NCI-H187 (cell line): ENCODE results near the gene DNAH6.
"Not testable (repeated sequence)": the region's sequence is repeated elsewhere in the genome, so short reads cannot be mapped to it uniquely, and the experiment has no call there.

Experiments
- DNase-seq, 2 experiments: peaks; one replicate each; lab custom pipeline; 2025; lab: John Stamatoyannopoulos, UW

Gene DNAH6

GRCh38 chr2:84840306-84840705, 324.0 kb downstream of the DNAH6 start:
- no peak for DNase-seq

- DNase-seq, result no peak
Measured at GRCh38 chr2:84841577-84841976, 325.3 kb downstream of the DNAH6 start.

GRCh38 chr2:84844141-84844540, 327.8 kb downstream of the DNAH6 start:
- DNase-seq, result no peak

- no peak for DNase-seq
Measured at GRCh38 chr2:84846041-84846663, 329.9 kb downstream of the DNAH6 start.

- DNase-seq, result no peak
Measured at GRCh38 chr2:84846741-84847142, 330.4 kb downstream of the DNAH6 start.

- no peak for DNase-seq
Measured at GRCh38 chr2:84847326-84848050, 331.2 kb downstream of the DNAH6 start.

DNA sequence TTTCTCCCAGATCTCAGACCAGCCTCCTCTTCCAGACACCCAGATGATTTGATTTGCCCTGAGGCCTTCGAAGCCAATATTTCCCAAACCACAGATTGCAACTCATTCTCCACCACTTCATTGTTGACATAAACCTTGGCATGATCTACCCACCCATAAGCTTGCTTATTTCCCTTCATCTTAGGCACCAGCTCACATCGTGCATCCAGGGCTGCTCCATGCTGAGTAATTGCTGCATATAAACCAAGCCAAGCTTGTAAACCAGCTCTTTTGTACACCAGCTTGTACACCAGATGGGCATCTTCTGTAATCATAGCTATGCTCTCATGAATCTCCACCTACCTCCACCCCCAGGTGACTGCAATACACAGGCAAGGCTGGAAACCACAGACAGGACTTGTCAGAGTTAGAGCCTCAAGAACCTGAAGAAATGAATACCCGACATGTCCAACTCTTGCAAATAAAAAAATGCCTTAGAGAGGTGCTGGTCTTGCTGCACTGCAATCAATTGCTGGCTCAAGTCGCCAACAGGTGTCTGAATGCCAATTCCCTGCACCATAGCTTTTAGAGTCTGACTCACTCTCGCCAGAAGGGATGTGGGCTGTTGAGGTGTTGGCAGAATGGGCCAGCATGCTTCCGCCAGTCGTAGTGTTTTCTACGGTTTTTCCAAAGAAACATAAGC, 333.1 kb downstream of the DNAH6 start:
- no peak for DNase-seq

- DNase-seq, result no peak
Measured at GRCh38 chr2:84850471-84850870, 334.2 kb downstream of the DNAH6 start.

GRCh38 chr2:84851876-84852275, 335.6 kb downstream of the DNAH6 start:
- DNase-seq, result no peak

DNA sequence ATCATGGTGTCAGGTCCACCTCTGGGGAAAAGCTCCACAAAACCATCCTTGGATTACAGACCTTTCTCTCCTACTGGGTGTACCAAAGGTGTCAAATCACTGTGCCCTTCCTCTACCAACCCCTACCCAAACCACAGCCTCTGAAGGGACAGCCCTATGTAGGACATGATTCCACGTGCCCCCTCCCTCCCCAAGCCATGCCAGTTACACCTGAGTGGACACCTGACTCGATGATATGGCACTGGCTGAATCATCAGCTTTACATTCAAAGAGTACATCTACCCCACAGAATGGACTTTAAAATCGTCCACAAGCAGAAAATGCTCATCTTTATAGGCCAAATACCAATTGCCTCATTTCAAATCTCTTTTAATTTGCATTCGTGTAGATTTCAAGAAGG, 338.6 kb downstream of the DNAH6 start:
- DNase-seq, result no peak

DNA sequence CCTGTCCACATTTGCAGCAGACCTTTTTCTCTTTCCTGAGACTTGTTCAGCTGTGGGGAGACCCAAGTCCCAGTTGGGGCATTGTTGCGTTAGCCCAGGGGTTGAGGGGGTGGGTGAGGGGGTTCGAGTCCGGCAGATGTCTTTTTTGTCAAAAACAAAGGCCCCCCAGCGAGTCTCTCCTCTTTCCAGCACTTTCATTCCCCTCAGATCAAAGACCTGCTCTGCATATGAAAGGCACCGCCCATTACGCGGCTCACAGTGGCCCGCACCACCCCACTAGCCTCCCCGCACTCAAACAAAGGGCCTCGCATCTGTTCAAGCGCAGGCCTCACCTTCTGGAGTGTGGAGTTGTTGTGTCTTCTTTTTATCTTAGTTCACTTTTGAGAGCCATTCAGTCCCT, 339.4 kb downstream of the DNAH6 start:
- no peak for DNase-seq

GRCh38 chr2:84856787-84857186, 340.5 kb downstream of the DNAH6 start:
- DNase-seq, result no peak

GRCh38 chr2:84857566-84857965, 341.3 kb downstream of the DNAH6 start:
- no peak for DNase-seq

- no peak for DNase-seq
Measured at GRCh38 chr2:84858123-84858522, 341.8 kb downstream of the DNAH6 start.

GRCh38 chr2:84858937-84859336, 342.6 kb downstream of the DNAH6 start:
- no peak for DNase-seq

- no peak for DNase-seq
Measured at GRCh38 chr2:84861539-84861938, 345.2 kb downstream of the DNAH6 start.

DNA sequence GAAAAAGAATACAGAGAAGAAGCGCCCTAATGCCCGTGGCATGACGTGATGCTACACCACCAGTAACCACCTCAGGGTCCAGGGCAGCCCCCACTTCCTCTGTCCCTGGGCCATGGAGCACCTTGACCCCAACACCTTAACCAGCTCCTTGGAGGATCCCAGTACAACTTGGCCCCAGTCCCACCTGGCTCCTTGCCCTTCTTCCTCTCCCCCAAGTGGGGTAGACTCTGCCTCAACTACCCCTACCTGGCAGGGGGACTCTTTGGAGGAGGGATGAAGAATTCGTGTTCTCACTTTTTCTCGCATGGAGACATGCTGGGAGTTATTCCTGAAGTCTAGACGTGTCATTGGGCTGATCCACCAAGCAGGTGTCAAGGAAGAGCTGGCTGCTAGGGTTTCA, 345.7 kb downstream of the DNAH6 start:
- DNase-seq, result no peak

DNA sequence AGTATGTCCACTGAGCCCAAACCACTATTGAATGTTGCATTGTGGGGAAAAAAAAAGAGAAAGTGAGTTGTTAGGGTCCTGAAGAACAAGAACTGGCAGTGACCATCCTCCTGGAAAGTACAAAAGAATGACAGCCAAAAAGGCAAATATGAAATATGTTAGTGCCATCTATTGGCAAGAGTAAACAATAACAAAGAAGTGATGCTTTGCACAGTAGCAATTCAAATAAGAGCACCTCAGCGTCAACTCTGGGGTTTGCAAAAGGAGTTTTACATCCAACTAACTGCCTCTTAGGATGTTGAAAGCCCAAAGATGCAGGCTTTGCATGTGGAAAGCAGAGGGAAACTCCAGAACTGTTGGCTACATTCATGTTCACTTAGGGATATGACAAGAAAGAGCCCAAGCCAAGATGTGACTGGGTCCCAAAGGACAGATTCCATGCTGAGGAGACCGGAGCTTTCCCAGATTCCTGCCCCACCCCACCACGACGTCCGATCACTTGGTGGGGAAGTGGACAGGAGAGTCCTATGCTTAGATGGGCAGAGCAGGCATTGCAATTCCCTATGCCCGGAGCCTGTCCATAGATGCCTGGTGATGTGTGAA, 349.0 kb downstream of the DNAH6 start:
- no peak for DNase-seq

DNA sequence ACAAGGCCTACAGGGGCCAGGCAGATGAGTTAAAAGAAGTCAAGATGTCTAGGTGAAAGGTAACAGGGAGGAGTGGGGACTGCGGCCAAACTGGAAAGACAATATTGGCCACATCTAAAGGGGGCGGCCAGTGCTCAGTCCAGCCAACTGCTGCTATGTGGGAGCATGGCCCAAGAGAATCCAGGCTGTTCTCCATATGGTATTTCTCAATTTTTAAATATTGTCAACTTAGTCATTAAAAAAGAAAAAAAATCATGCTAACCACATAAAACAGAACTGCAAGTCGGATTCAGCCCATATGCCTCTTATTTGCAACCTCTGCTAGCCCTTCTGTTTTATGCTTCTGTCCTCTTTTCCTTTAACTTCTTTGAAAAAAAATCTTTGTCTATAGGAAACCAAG, 349.8 kb downstream of the DNAH6 start:
- DNase-seq, result no peak

DNA sequence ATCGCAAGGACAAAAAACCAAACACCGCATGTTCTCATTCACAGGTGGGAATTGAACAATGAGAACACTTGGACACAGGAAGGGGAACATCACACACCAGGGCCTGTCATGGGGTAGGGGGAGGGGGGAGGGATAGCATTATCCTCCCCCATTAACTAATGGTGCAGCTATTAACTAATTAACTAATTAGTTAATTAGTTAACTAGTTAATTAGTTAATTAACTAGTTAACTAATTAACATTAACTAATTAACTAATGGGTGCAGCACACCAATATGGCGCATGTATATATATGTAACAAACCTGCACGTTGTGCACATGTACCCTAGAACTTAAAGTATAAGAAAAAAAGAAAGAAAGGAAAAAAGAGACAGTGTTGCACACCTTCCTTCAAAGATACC, 352.0 kb downstream of the DNAH6 start:
- DNase-seq, result not testable (repeated sequence)
